AG09319 (cell line): ENCODE results near the gene NRP2.

ENCODE experiments used
- DNase-seq: peaks from one replicate; pipeline ENCODE4 v3.0.0-alpha.2; 2010; ENCODE audit warnings: low read depth; ENCODE audit errors: extremely low read depth
- CTCF ChIP-seq: IDR thresholded peaks from 2 replicates; pipeline ENCODE4 v1.5.1; 2011; ENCODE audit warnings: low read depth, mild to moderate bottlenecking, inconsistent platforms, low read length, moderate library complexity

NRP2 gene

GRCh38 chr2:205675861-205676516 lies 6.3 kb upstream of the NRP2 start:
- DNase-seq, result no peak
- TF ChIP-seq CTCF, result peak; percentile 81

DNA sequence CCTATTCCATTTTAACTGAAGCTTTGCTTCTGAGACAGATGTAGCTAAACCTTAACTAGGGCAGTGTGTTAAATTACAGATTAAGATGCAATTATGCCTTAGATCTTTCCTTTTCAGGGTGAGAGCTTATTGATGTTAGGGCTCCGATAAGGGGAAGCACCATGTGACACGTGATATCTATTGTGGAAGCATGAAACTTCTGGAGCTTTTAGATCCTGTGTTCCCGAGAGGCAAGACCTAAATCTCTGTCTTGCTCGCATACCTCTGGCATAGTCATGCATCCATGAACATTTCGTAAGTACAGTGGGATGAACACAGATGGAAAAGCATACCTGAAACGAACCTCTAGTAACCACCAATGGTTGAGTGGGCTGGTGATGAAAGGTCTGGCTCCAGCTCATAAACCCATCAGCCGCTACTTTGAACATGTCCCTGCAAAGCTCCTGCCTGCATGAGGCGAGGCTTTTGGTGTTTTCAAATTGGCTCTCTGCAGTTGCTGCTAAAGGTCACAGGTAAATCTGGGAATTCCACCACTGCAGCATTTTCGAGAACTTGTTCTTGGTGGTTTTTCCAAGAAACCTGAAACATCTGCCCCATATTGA lies 3.7 kb upstream of the NRP2 start:
- TF ChIP-seq CTCF, result no peak
- no peak for DNase-seq

- no peak for TF ChIP-seq CTCF
- no peak for DNase-seq
These were observed 2.8 kb upstream of the NRP2 start for GRCh38 chr2:205679410-205680009.

DNA sequence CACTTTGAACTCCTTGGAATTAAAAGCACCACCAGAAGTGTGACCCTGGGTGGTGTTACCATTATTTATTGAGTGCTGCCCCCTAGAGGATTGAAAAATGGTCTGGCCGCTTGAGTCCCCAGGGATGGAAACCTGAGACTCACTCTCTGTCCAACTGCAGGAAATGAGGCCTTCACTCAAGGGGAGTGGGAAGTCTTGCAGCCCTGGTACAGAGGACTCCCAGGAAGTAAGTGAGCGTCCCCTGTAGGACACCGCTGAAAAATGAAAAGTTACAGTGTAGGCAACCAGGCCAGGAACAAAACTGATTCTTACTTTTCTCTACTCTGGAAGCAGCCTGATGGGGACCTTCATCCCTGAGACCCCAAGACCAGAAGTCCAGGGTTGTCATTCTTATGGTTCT lies 2.2 kb upstream of the NRP2 start:
- DNase-seq, result no peak
- TF ChIP-seq CTCF, result peak; percentile 61

DNA sequence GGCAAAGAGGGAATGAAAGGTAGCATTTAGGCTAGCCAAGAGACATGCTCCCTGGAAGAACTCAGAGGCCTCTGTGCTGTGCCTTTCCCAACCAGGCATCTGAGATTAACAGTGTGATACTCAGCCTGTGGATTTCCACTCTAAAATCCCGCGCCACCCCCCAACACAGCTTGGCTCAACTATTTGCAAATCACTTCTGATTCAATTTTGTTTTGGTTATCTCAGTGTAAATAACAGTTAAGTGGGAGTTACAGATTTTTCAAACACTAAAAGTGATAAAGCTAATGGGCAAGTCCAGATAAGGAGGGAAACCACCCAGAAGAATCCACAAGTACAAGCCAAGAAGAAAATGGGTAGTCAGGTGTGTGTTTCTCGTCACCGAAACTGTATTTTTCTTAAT lies 1.4 kb upstream of the NRP2 start:
- no peak for TF ChIP-seq CTCF
- no peak for DNase-seq

GRCh38 chr2:205681401-205682238 lies 681 bp upstream of the NRP2 start:
- TF ChIP-seq CTCF, result no peak
- no peak for DNase-seq

DNA sequence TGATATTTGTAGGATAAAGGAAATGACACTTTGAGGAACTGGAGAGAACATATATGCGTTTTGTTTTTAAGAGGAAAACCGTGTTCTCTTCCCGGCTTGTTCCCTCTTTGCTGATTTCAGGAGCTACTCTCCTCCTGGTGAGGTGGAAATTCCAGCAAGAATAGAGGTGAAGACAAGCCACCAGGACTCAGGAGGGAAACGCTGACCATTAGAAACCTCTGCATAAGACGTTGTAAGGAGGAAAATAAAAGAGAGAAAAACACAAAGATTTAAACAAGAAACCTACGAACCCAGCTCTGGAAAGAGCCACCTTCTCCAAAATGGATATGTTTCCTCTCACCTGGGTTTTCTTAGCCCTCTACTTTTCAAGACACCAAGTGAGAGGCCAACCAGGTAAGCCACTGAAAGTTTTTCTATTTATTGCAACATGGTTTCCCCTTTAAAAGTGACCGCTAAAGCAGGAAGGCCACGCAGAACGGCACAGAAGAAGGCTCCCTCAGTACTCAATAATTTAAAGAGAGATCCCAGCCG lies 735 bp downstream of the NRP2 start:
- DNase-seq, result no peak
- no peak for TF ChIP-seq CTCF
